Mesendoderm (in vitro differentiated cells): ENCODE data around the gene TPGS2.

Experiments
- DNase-seq: peaks from one replicate; pipeline ENCODE4 v3.0.0; 2013
- H2AK5ac ChIP-seq: 2 replicates; pipeline ENCODE4 v1.6.1; 2013; ENCODE audit warnings: low read length, inconsistent platforms
- H2BK120ac ChIP-seq: 2 replicates; pipeline ENCODE4 v1.6.1; 2013; ENCODE audit warnings: low read depth, mild to moderate bottlenecking, low read length, moderate library complexity, mixed read lengths
- H2BK15ac ChIP-seq: replicated peaks from 2 replicates; pipeline ENCODE4 v1.6.1; 2013; ENCODE audit warnings: low read depth, mild to moderate bottlenecking, moderate library complexity
- H2BK5ac ChIP-seq: 2 replicates; pipeline ENCODE4 v1.6.1; 2013; ENCODE audit warnings: low read length, inconsistent platforms
- H3K18ac ChIP-seq: 2 replicates; pipeline ENCODE4 v1.6.1; 2013; ENCODE audit warnings: mild to moderate bottlenecking, low read length, mixed read lengths
- H3K23ac ChIP-seq: one replicate; pipeline ENCODE4 v1.6.1; 2013; ENCODE audit warnings: low read length
- H3K27ac ChIP-seq: 2 replicates; pipeline ENCODE4 v1.5.1; 2013; ENCODE audit warnings: low read depth, mild to moderate bottlenecking, inconsistent platforms, low read length, moderate library complexity
- H3K27me3 ChIP-seq: 2 replicates; pipeline ENCODE4 v1.6.1; 2013; ENCODE audit warnings: low read length, control low read depth, mild to moderate bottlenecking, inconsistent platforms; ENCODE audit not compliant: insufficient read depth, poor library complexity
- H3K36me3 ChIP-seq: 2 replicates; pipeline ENCODE4 v1.6.1; 2013; ENCODE audit warnings: low read length, inconsistent platforms; ENCODE audit not compliant: control insufficient read depth, insufficient read depth
- H3K4ac ChIP-seq: one replicate; pipeline ENCODE4 v1.6.1; 2013; ENCODE audit warnings: low read depth, mild to moderate bottlenecking, low read length, moderate library complexity
- H3K4me1 ChIP-seq: 2 replicates; pipeline ENCODE4 v1.6.1; 2013; ENCODE audit warnings: low read depth, low read length, inconsistent platforms; ENCODE audit not compliant: control insufficient read depth
- H3K4me2 ChIP-seq: 2 replicates; pipeline ENCODE4 v1.6.1; 2013; ENCODE audit warnings: low read length
- H3K4me3 ChIP-seq: 2 replicates; pipeline ENCODE4 v1.5.1; 2013; ENCODE audit warnings: mild to moderate bottlenecking, low read length
- H3K56ac ChIP-seq: one replicate; pipeline ENCODE4 v1.6.1; 2013; ENCODE audit warnings: low read length
- H3K79me1 ChIP-seq: 2 replicates; pipeline ENCODE4 v1.6.1; 2013; ENCODE audit warnings: low read length, inconsistent platforms
- H3K79me2 ChIP-seq: 2 replicates; pipeline ENCODE4 v1.6.1; 2013; ENCODE audit warnings: mild to moderate bottlenecking, low read length; ENCODE audit not compliant: control insufficient read depth, insufficient read depth
- H3K9ac ChIP-seq: 2 replicates; pipeline ENCODE4 v1.6.1; 2013; ENCODE audit warnings: low read length, inconsistent platforms
- H4K5ac ChIP-seq: one replicate; pipeline ENCODE4 v1.6.1; 2013; ENCODE audit warnings: low read length
- H4K8ac ChIP-seq: one replicate; pipeline ENCODE4 v1.6.1; 2013; ENCODE audit warnings: low read depth, mild to moderate bottlenecking, control low read depth, low read length, moderate library complexity
- WGBS: extraction: QIAGEN DNeasy Blood & Tissue Kit; methylation state at CpG from one replicate; pipeline ENCODE4 v1.1.7; 2013; ENCODE audit warnings: low lambda C conversion rate, missing lambda C conversion rate; ENCODE audit not compliant: insufficient coverage; ENCODE audit errors: extremely low coverage; 5-methylcytosine and 5-hydroxymethylcytosine counted together

Gene TPGS2

DNA sequence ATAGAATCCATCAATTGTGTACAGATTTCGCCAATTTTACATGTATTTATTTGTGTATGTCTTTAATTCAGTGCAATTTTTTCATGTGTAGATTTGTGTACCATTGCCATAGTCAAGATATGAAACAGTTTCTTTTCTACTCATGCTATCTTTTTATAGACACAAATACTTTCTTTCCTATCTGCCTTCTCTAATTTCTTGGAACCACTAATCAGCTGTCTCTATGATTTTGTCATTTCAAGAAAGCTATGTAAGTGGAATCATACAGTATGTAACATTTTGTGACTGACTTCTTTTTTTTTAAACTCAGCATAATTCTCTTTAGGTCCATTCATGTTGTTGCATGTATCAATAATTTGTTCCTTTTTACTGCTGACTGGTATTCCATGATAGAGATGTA lies 33.4 kb upstream of the TPGS2 start:
- no peak overlapping the region for H2BK120ac ChIP-seq
- H3K9ac ChIP-seq = no peak overlapping the region
- H3K4me2 ChIP-seq = no peak overlapping the region
- no peaks in the 10 kb centered on the region for H3K27me3 ChIP-seq
- no peak overlapping the region for H2BK15ac ChIP-seq
- no peak overlapping the region for H2BK5ac ChIP-seq
- no peak for DNase-seq
- no peak overlapping the region for H3K18ac ChIP-seq
- H3K79me1 ChIP-seq = no peaks in the 10 kb centered on the region
- H4K8ac ChIP-seq = no peak overlapping the region
- no peak overlapping the region for H3K23ac ChIP-seq
- no peaks in the 10 kb centered on the region for H3K36me3 ChIP-seq
- no peak overlapping the region for H3K4me3 ChIP-seq
- no peak overlapping the region for H3K56ac ChIP-seq
- H3K4me1 ChIP-seq = no peaks in the 10 kb centered on the region
- H2AK5ac ChIP-seq = no peak overlapping the region
- no peak overlapping the region for H4K5ac ChIP-seq
- no peaks in the 10 kb centered on the region for H3K79me2 ChIP-seq
- H3K4ac ChIP-seq = no peak overlapping the region
- no peak overlapping the region for H3K27ac ChIP-seq
- no CpG with 5 or more reads among the region's 1 CpG for WGBS

DNA sequence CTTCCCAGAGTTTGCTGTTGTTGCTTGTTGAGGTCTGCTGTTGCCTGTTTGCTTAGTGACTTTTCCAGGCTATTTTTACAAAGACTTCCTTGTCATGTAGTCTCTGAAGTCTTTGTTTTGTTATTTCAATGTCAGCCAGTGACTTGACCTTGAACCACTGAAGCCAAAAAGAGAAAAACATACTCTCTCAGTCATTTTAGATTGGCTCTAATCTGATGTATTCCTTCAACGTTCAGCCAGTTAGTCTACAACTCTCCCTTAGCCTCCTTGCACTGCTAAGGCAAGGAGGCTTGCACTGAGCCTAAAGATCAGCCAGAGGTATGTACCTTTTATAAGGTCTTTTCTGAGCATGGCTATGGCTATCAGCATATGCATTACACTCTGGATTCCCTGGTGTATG lies 28.0 kb upstream of the TPGS2 start:
- H3K79me2 ChIP-seq = no peaks in the 10 kb centered on the region
- no peak overlapping the region for H3K4me2 ChIP-seq
- H3K9ac ChIP-seq = no peak overlapping the region
- no peak overlapping the region for H2BK5ac ChIP-seq
- no peak overlapping the region for H3K27ac ChIP-seq
- H3K4ac ChIP-seq = no peak overlapping the region
- no peak overlapping the region for H4K5ac ChIP-seq
- H3K27me3 ChIP-seq = no peaks in the 10 kb centered on the region
- H4K8ac ChIP-seq = no peak overlapping the region
- no peak for DNase-seq
- no peak overlapping the region for H3K56ac ChIP-seq
- H2BK120ac ChIP-seq = no peak overlapping the region
- no CpG with 5 or more reads among the region's 1 CpG for WGBS
- no peaks in the 10 kb centered on the region for H3K4me1 ChIP-seq
- H3K36me3 ChIP-seq = no peaks in the 10 kb centered on the region
- H3K18ac ChIP-seq = no peak overlapping the region
- no peak overlapping the region for H2BK15ac ChIP-seq
- H3K4me3 ChIP-seq = no peak overlapping the region
- no peaks in the 10 kb centered on the region for H3K79me1 ChIP-seq
- no peak overlapping the region for H2AK5ac ChIP-seq
- no peak overlapping the region for H3K23ac ChIP-seq

DNA sequence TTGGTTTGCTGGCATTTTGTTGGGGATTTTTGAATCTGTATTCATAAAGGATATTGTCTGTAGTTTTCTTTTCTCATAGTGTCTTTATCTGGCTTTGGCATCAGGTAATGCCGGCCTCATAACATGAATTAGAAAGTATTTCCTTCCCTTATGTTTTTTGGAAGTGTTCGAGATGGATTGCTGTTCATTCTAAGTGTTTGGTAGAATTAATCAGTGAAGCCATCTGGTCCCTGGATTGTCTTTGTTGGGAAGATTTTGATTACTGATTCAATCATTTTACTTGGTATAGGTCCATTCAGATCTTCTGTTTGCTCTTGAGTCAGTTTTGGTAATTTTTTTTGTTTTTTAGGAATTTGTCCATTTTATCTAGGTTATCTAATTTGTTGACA lies 22.4 kb upstream of the TPGS2 start:
- WGBS = no CpG with 5 or more reads among the region's 2 CpGs
- Histone ChIP-seq H3K79me2 (no peaks in the 10 kb centered on the region), H4K8ac (no peak overlapping the region), H4K5ac (no peak overlapping the region), H2BK5ac (no peak overlapping the region), H3K36me3 (no peaks in the 10 kb centered on the region), H3K4me1 (no peaks in the 10 kb centered on the region), H3K18ac (no peak overlapping the region), H2AK5ac (no peak overlapping the region), H3K4me3 (no peak overlapping the region), H3K9ac (no peak overlapping the region), H3K27me3 (no peaks in the 10 kb centered on the region), H3K4me2 (no peak overlapping the region), H2BK15ac (no peak overlapping the region), H3K79me1 (no peaks in the 10 kb centered on the region), H3K27ac (no peak overlapping the region), H3K56ac (no peak overlapping the region), H3K23ac (no peak overlapping the region), H3K4ac (no peak overlapping the region), H2BK120ac (no peak overlapping the region)
- no peak for DNase-seq

DNA sequence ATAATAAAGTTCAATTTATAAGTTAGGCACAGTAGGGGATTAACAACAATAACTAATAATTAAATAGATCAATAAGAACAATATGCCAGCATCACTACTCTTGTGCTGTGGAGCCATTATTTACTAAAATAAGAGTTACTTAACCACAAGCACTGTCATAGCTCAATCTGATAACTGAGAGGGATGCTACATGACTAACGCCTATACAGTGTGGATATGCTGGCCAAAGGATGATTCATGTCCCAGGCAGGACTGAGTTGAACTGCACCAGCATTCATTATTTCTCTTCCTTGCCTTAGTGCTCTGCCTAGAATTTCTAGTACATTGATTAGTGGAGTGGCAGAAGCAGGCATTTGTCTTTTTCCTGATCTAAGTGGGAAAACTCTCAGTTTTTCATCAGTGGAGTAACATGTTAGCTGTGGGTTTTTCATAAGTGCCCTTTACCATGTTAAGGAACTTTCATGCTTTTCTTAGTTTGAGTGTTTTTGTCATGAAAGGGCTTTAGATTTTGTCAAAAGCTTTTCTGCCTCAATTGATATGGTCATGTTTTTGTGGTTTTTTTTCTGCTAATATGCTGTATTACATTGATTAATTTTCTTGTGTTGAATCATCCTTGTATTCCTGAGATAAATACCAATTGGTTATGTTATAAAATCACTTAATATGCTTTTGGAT lies 21.9 kb upstream of the TPGS2 start:
- Histone ChIP-seq H4K5ac (no peak overlapping the region), H3K56ac (no peak overlapping the region), H3K4me3 (no peak overlapping the region), H3K27me3 (no peaks in the 10 kb centered on the region), H3K9ac (no peak overlapping the region), H3K4me1 (no peaks in the 10 kb centered on the region), H3K27ac (no peak overlapping the region), H3K36me3 (no peaks in the 10 kb centered on the region), H3K79me2 (no peaks in the 10 kb centered on the region), H4K8ac (no peak overlapping the region), H3K23ac (no peak overlapping the region), H2BK5ac (no peak overlapping the region), H3K4ac (no peak overlapping the region), H3K18ac (no peak overlapping the region), H3K79me1 (no peaks in the 10 kb centered on the region), H2BK120ac (no peak overlapping the region), H2BK15ac (no peak overlapping the region), H3K4me2 (no peak overlapping the region), H2AK5ac (no peak overlapping the region)
- DNase-seq = no peak
- no CpG with 5 or more reads among the region's 1 CpG for WGBS

DNA sequence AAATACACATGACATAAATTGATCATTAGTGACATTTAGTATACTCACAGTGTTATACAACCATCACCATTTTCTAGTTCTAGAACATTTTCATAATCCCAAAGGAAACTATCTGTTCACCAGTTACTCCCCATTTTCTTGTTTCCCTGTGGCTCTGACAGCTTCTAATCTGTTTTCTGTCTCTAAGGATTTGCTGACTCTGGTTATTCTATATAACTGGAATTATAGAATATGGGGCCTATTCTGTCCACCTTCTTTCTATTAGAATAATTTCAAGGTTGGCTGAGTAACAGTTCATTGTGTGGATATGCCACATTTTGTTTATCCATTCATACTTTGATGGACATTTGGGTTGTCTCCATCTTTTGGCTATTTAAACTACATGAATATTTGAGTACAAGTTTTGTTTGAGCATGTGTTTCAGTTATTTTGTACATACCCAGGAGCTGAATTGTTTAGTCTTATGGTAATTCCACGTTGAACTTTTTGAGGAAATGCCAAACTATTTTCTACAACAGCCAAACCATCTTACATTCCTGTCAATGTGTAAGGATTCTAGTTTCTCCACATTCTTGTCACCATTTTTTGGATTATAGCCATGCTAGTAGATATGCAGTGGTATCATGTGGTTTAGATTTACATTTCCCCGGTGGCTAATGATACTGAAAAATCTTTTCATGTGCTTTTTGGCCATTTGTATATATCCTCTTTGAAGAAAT lies 20.6 kb upstream of the TPGS2 start:
- Histone ChIP-seq H4K5ac (no peak overlapping the region), H3K27me3 (no peaks in the 10 kb centered on the region), H3K4ac (no peak overlapping the region), H3K56ac (no peak overlapping the region), H3K9ac (no peak overlapping the region), H2BK5ac (no peak overlapping the region), H2BK15ac (no peak overlapping the region), H4K8ac (no peak overlapping the region), H3K4me3 (no peak overlapping the region), H3K79me1 (no peaks in the 10 kb centered on the region), H2BK120ac (no peak overlapping the region), H3K36me3 (no peaks in the 10 kb centered on the region), H3K79me2 (no peaks in the 10 kb centered on the region), H3K18ac (no peak overlapping the region), H3K4me1 (no peaks in the 10 kb centered on the region), H3K23ac (no peak overlapping the region), H3K4me2 (no peak overlapping the region), H3K27ac (no peak overlapping the region), H2AK5ac (no peak overlapping the region)
- DNase-seq = no peak
- WGBS = no CpG with 5 or more reads among the region's 2 CpGs

DNA sequence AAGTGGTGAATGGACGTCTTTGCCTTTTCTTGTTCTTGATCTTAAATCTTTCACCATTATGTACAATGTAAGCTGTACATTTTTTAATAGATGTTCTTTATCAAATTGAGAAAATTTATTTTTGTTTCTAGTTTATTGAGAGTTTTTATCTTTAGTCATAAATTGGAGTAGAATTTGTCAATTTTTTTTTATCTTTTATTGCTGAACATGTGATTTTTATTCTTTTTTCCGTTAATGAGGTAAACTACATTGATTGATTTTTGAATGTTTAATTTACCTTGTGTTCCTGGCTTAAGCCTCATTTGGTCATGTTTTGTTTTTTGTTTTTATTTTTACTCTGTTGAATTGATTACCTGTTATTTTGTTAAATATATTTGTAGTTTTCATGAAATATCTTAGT lies 19.8 kb upstream of the TPGS2 start:
- H3K4me3 ChIP-seq = no peak overlapping the region
- H2BK15ac ChIP-seq = no peak overlapping the region
- H3K4me1 ChIP-seq = no peaks in the 10 kb centered on the region
- no peaks in the 10 kb centered on the region for H3K27me3 ChIP-seq
- H3K56ac ChIP-seq = no peak overlapping the region
- H3K79me2 ChIP-seq = no peaks in the 10 kb centered on the region
- H3K18ac ChIP-seq = no peak overlapping the region
- no peak overlapping the region for H4K8ac ChIP-seq
- no peak overlapping the region for H2AK5ac ChIP-seq
- no CpG with 5 or more reads among the region's 2 CpGs for WGBS
- H3K4ac ChIP-seq = no peak overlapping the region
- H3K23ac ChIP-seq = no peak overlapping the region
- H3K36me3 ChIP-seq = no peaks in the 10 kb centered on the region
- no peak for DNase-seq
- no peak overlapping the region for H2BK5ac ChIP-seq
- H2BK120ac ChIP-seq = no peak overlapping the region
- H4K5ac ChIP-seq = no peak overlapping the region
- H3K4me2 ChIP-seq = no peak overlapping the region
- H3K9ac ChIP-seq = no peak overlapping the region
- no peaks in the 10 kb centered on the region for H3K79me1 ChIP-seq
- no peak overlapping the region for H3K27ac ChIP-seq
